Natural killer cell treated with Interleukin-12 subunit alpha and Interleukin-12 subunit beta and Interleukin-15 and Interleukin-18, amount 100 ng/mL, for 72 hours (primary cell): ENCODE results near the gene SOX21. TPM values are rescaled to one million over a fixed set of nuclear protein-coding genes. Genes with fewer than 3 reads are reported as not detected.

Source experiments
- ATAC-seq, 2 donors: fragments of 150-1000 bp; cut with Tn5 transposase in 1 of 2; sonication (Bioruptor Pico), chemical (Tn5 transposase) in 1 of 2; 2 replicates each; pipeline ENCODE4 v1.10.0; 2021
- DNase-seq: peaks from one replicate; pipeline ENCODE4 v3.0.0; 2022; ENCODE audit warnings: low spot score
- H3K27ac Mint-ChIP-seq, 2 donors: 1 replicate in 1 of 2; 2 replicates in 1 of 2; pipeline ENCODE4 v1.8.0; 2022; ENCODE audit warnings: mixed read lengths in 2 of 2, mild to moderate bottlenecking in 1 of 2, moderate library complexity in 1 of 2
- H3K27me3 Mint-ChIP-seq, 2 donors: 1 replicate in 1 of 2; 2 replicates in 1 of 2; pipeline ENCODE4 v1.8.0; 2022; ENCODE audit warnings: mixed read lengths in 2 of 2
- H3K36me3 Mint-ChIP-seq: one replicate; pipeline ENCODE4 v1.8.0; 2022; ENCODE audit warnings: mixed read lengths
- H3K4me1 Mint-ChIP-seq, 2 donors: 1 replicate in 1 of 2; 2 replicates in 1 of 2; pipeline ENCODE4 v1.8.0; 2022; ENCODE audit warnings: low read depth in 2 of 2, mixed read lengths in 2 of 2, mild to moderate bottlenecking in 1 of 2
- H3K4me3 Mint-ChIP-seq: one replicate; pipeline ENCODE4 v1.8.0; 2022; ENCODE audit warnings: mixed read lengths
- H3K9me3 Mint-ChIP-seq: 2 replicates; pipeline ENCODE4 v1.8.0; 2022; ENCODE audit warnings: mixed read lengths
- total RNA-seq, 2 donors: library from RNA; stranded (reverse); gene quantifications; one replicate each; pipeline ENCODE4 v1.2.3, GENCODE V29; 2022

Gene SOX21
- total RNA-seq, 2 donors from 2014 or later: not detected

DNA sequence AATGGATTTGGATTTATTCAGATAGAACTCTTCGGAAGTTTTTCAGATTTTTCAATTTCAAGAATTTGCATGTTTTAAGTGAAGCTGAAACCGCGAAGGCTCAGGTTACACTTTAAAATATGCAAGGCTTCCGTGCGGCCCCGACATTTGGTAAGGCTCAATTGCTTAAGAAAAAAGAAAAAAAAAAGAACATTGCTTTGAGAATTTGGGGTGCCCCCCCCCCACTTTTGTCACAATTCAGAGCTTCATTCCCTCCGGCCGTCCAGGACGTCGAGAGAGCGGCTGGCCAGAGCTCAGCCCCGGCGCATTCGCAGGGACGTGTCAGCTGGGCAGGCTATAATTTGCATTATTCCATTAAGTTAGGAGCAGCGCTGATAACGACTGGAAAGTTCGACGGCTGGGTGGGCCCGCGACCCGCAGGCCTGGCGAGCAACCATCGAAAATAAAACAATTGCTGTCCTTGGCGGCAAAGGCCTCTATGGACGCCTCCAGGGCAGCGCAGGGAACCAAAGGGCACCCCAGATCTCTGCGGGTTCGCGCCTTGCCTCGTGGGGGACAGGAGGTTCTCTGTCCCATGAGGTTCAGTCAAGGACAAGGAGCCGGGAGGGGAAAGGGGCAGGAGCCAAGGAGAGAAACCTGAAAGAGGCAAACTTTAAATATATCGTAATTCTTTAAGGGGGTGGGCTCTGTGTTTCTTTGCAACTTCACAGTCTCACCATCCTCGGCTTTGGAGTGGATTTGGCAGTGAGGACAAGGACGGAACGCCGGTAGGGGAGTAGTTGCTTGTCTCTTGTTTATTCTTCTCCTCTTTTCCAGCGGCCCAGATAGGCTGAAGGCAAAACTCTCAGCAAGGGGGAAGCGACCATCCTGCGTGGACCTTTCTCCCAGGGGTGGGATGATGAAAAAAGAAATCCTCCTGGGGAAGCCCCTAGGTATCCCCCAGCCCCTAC, 7.0 kb downstream of the SOX21 start:
- peaks cover 73 to 78% of the 10 kb centered on the region in 2 donors for H3K27me3 Mint-ChIP-seq
- H3K36me3 Mint-ChIP-seq: peaks cover 16% of the 10 kb centered on the region
- H3K4me3 Mint-ChIP-seq: no peak overlapping the region
- no peaks in the 10 kb centered on the region for H3K9me3 Mint-ChIP-seq
- ATAC-seq (no peak), DNase-seq (no peak)
- H3K4me1 Mint-ChIP-seq: peaks cover 6 to 14% of the 10 kb centered on the region in 2 donors
- no peak overlapping the region for H3K27ac Mint-ChIP-seq

DNA sequence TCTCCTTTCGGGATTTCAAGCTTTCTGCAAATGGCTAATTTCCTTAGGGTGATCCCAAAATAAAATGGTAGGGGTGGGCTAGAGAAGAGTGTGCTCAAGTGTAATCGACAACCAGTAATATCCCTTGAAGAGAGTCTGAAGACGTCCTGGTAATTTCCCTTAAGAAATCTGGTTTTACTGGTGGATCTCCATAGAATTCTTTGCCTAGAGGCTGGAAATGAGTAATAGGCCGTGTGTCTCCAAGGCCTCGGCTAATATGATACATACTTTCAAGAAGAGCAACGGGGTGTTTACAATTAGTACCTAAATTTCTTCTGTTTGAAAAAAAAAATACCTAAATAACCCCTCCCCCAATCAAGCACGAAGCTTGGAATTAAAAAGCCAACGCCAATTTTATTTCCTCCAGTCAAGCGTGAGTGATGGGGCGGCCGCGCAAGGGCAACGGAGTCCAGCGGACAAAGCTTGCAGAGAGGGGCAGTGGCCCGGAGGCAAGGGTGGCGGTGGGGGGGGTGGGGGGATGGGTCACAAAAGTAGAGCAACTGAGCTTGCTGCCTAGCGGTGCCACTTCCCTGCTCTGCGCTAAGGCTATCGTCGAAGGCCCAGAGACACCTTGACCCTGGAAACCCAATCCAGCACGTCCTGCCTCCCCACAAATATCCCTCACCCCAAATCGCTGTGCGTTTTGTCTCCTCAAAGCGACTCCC, 7.8 kb downstream of the SOX21 start:
- Mint-ChIP-seq H3K4me3 (no peak overlapping the region), H3K36me3 (peaks cover 16% of the 10 kb centered on the region), H3K4me1 (peaks cover 6 to 13% of the 10 kb centered on the region in 2 donors), H3K9me3 (peaks cover 4% of the 10 kb centered on the region), H3K27ac (no peak overlapping the region), H3K27me3 (peaks cover 78 to 81% of the 10 kb centered on the region in 2 donors)
- ATAC-seq: no peak
- no peak for DNase-seq

DNA sequence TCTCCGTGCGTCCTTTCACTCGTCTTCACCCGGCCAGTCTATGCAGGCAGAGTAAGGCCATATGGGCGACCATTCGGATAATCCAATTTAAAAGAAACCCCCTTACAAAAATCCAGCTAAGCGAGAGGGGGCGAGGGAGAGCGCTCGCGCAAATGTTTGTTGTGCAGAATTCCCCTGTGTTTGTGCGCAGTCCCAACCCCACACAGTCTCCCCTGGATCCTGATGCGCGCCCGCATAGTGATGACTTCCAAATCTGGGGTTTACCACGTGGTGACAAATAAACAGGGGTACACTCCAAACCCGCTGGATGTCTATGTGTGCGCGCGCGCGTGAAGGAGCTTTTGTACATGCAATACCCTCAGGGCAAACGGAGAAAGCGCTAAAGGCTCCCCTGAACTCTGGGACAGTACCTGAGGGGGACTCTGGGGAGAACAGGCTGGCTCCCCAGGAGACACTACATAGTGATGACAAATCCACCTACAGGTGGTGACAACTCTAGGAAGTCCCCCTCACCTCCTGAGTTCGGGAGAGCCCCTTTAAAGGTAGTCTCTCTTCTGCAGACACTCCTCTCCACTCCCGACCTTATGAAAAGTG, 8.5 kb downstream of the SOX21 start:
- Mint-ChIP-seq H3K27ac (no peak overlapping the region), H3K4me1 (peaks cover 6 to 13% of the 10 kb centered on the region in 2 donors), H3K36me3 (peaks cover 12% of the 10 kb centered on the region), H3K9me3 (peaks cover 4% of the 10 kb centered on the region), H3K27me3 (peaks cover 74 to 76% of the 10 kb centered on the region in 2 donors), H3K4me3 (no peak overlapping the region)
- ATAC-seq (no peak), DNase-seq (no peak)

DNA sequence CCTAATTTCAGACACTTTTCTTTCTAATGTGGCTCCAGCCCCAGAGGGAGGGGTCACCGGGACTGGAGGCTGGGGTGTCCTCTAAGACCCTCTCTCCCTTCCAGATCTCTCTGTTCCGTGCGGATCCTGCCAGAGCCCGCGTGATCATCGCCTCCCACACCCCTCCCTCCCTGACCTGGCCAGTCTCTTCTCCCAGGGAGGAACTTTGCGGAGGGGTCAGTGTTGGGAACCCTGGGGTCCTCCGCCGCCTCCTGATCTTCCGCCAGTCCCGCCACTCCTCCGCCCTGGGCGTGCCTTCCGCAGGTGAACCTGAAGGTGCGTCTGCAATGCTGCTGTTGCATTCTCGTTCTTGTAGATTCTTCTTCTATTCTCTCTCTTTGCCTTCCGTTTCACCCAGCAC, 9.1 kb downstream of the SOX21 start:
- ATAC-seq (no peak), DNase-seq (no peak)
- peaks cover 11% of the 10 kb centered on the region for H3K36me3 Mint-ChIP-seq
- H3K27me3 Mint-ChIP-seq: peaks cover 73 to 76% of the 10 kb centered on the region in 2 donors
- H3K4me3 Mint-ChIP-seq: no peak overlapping the region
- H3K27ac Mint-ChIP-seq: no peak overlapping the region
- H3K4me1 Mint-ChIP-seq: peaks cover 6 to 13% of the 10 kb centered on the region in 2 donors
- peaks cover 4% of the 10 kb centered on the region for H3K9me3 Mint-ChIP-seq

DNA sequence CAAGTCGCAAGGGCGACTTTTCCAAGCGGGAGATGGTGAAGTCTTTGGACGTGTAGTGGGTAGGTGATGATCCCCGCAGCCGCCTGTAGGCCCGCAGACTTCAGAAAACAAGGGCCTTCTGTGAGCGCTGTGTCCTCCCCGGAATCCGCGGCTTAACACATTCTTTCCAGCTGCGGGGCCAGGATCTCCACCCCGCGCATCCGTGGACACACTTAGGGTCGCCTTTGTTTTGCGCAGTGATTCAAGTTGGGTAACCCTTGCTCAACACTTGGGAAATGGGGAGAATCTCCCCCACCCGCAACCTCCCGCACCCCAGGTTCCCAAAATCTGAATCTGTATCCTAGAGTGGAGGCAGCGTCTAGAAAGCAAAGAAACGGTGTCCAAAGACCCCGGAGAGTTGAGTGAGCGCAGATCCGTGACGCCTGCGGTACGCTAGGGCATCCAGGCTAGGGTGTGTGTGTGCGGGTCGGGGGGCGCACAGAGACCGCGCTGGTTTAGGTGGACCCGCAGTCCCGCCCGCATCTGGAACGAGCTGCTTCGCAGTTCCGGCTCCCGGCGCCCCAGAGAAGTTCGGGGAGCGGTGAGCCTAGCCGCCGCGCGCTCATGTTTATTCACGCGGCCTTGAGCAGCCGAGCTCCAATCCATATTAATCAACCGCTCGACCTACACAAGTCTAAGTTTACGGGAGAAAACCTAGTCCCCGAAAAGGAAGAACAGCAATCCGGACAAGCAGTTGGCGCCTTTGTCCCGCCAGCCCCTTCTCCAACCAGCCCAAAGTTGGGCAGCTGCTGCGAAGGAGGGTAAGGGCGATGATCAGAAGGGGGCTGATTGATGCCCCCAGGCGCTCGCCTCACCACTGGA, 9.9 kb downstream of the SOX21 start:
- H3K36me3 Mint-ChIP-seq: peaks cover 5% of the 10 kb centered on the region
- no peak overlapping the region for H3K27ac Mint-ChIP-seq

DNA sequence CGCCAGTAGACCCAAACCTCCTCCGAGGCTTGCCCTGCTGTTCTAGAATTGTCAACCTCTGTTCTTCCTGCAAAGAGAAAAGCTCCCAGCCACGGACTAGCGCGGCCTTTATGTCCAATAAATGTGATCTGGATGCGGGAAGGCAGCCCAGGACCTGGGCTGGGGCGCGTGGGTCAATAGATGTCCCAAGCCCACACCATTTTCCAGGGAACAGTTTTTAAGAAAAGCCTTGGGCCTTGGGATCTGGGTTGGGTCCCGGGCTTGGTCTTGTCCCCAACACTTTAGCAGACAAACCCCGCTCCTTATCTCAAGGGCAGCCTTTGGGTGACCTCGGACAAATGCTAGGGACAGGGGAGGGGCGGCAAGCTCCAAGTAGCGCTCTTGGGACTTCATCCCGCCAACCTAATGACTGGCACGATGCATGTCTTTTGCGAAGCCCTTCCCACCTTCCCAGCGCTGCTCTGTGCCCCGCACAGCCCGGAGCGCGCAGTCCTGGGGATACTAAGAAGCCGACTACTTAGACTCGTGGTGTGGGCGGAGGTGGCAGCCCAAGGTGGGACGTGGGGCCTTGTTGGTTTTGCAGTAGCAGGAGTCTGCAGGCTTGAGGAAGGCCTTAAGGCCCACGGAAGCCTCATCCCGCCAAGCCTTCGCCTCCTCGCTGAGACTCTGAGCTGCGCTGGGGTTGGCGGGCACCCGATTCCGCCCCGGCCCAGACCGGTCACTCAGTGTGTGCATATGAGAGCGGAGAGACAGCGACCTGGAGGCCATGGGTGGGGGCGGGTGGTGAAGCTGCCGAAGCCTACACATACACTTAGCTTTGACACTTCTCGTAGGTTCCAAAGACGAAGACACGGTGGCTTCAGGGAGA, 10.8 kb downstream of the SOX21 start:
- ATAC-seq (peak in 1 of 2 donors; percentile 8), DNase-seq (no peak)
- H3K9me3 Mint-ChIP-seq: peaks cover 4% of the 10 kb centered on the region
- H3K27ac Mint-ChIP-seq: no peak overlapping the region
- H3K36me3 Mint-ChIP-seq: peaks cover 5% of the 10 kb centered on the region
- H3K27me3 Mint-ChIP-seq: peaks cover 67 to 73% of the 10 kb centered on the region in 2 donors
- peaks cover 0 to 5% of the 10 kb centered on the region in 2 donors for H3K4me1 Mint-ChIP-seq
- no peak overlapping the region for H3K4me3 Mint-ChIP-seq

More for the DNA sequence above, 9.9 kb downstream of the SOX21 start:
- no peak for ATAC-seq
- H3K9me3 Mint-ChIP-seq: peaks cover 4% of the 10 kb centered on the region
- DNase-seq: no peak
- H3K4me1 Mint-ChIP-seq: peaks cover under 1 to 6% of the 10 kb centered on the region in 2 donors
- H3K27me3 Mint-ChIP-seq: peaks cover 70 to 73% of the 10 kb centered on the region in 2 donors
- H3K4me3 Mint-ChIP-seq: no peak overlapping the region

DNA sequence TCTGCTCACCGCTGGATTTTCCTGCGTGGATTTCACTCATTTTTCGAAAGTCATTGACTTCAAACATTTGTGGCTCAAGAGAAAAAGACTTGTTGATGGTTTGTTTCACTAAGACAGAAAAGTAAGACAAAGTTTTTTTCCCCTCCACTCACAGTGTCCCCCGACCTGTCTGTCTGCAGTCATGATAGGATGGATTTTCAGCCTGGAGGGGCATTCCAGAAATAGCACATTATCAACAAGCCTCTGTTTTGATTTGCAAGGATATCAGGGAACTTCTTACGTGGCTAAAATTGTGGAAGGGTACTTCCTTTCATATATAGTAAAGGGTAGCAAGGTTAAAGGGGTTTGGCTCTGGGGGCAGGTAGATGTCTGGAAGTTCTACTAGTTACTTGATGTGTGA, 11.8 kb downstream of the SOX21 start:
- no peak overlapping the region for H3K4me3 Mint-ChIP-seq
- H3K27ac Mint-ChIP-seq: no peak overlapping the region
- peaks cover 4% of the 10 kb centered on the region for H3K9me3 Mint-ChIP-seq
- H3K27me3 Mint-ChIP-seq: peaks cover 59 to 68% of the 10 kb centered on the region in 2 donors
- no peak for ATAC-seq
- H3K4me1 Mint-ChIP-seq: peaks cover 0 to 3% of the 10 kb centered on the region in 2 donors
- H3K36me3 Mint-ChIP-seq: peaks cover 5% of the 10 kb centered on the region
- DNase-seq: no peak

DNA sequence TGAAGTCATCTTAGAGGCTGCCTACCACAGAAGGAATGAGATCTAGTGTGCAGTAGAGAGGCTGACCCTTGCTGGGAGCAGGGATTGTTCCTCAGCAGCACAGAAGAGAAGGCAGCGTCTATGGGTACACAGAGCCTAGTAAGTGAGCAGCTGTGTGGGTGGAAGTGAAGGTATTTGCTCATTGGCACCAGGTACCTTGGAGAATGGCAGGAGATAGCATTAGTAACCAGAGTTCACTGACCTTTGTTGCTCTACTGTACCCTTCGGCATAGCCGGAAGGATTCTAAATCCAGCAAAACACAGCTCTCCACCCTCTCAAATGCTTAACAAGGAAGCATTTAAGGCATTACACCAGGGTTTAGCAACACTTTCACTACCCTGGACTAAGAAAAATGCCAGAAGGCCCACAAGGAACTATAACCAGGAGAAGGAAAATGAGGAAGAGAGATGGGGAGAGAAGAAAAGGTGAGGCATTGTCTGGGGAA, 12.3 kb downstream of the SOX21 start:
- no peak for ATAC-seq
- H3K9me3 Mint-ChIP-seq: peaks cover 4% of the 10 kb centered on the region

DNA sequence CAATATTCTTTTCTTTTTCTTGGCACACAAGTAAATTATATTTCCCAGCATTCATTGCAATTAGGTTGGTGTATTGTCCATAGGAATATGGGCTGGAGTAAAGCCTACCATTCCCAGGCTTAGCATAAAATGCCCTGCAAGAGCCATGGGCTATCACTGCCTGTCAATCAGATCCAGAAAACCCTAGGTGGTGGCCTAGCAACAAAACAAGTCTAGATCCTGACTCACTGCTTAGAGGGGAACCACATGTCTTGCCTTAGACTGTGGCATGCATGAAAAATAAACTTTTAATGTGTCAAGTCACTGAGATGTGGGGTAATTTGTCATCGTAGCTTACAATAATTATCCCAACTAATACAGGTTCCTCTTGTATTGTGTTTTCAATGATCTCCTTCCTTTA, 16.2 kb downstream of the SOX21 start:
- Mint-ChIP-seq H3K9me3 (peaks cover 4% of the 10 kb centered on the region), H3K27me3 (peaks cover 46 to 52% of the 10 kb centered on the region in 2 donors), H3K4me3 (no peak overlapping the region), H3K36me3 (no peaks in the 10 kb centered on the region), H3K4me1 (no peaks in the 10 kb centered on the region), H3K27ac (no peak overlapping the region)
- ATAC-seq (no peak), DNase-seq (no peak)

More for the DNA sequence above, 12.3 kb downstream of the SOX21 start:
- no peak overlapping the region for H3K4me3 Mint-ChIP-seq
- H3K36me3 Mint-ChIP-seq: peaks cover 5% of the 10 kb centered on the region
- H3K4me1 Mint-ChIP-seq: peaks cover 0 to 3% of the 10 kb centered on the region in 2 donors
- H3K27ac Mint-ChIP-seq: no peak overlapping the region
- no peak for DNase-seq
- H3K27me3 Mint-ChIP-seq: peaks cover 55 to 66% of the 10 kb centered on the region in 2 donors

DNA sequence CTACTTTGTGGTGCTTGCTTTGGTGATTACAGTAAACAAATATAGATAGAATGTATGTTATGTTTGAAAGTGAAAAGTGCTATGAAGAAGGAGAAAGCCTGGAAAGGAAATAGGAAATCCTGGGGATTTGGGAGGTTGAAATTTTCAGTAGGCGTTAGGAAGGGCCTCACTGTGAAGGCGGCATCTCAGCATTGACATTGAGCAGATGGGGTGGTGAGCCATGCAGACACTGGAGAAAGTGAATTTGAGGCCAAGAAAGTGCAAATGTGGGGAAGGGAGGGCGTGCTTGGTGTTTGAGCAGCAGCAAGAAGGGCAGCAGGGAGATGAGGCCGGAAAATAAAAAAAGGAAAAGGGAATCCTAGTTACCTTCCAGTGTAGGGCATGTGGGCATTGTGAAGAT, 20.3 kb downstream of the SOX21 start:
- no peak overlapping the region for H3K27ac Mint-ChIP-seq
- ATAC-seq (no peak), DNase-seq (no peak)
- H3K4me3 Mint-ChIP-seq: no peak overlapping the region
- H3K36me3 Mint-ChIP-seq: no peaks in the 10 kb centered on the region
- H3K9me3 Mint-ChIP-seq: no peaks in the 10 kb centered on the region
- peaks cover 19 to 39% of the 10 kb centered on the region in 2 donors for H3K27me3 Mint-ChIP-seq
- H3K4me1 Mint-ChIP-seq: no peaks in the 10 kb centered on the region

DNA sequence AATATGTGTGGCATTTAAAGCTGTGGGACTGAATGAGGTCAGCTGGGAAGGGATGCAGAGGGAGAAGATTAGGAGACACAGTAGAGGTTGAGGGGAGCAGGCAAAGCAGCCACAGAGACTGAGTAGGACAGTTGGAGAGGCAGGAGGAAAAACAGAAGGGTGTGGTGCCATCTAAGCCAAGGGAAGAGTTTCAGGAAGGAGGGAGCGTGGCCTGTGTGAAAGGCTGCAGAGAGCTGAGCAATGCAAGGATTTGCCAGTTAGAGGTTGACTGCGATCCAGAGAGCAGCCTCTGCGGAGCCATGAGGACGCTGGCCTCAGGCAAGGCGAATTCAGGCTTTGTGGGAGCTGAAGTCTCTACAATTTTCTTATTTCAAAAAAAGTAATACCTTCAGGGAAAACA, 28.9 kb downstream of the SOX21 start:
- ATAC-seq: no peak
- no peaks in the 10 kb centered on the region for H3K9me3 Mint-ChIP-seq
- no peaks in the 10 kb centered on the region for H3K4me1 Mint-ChIP-seq
- H3K4me3 Mint-ChIP-seq: no peak overlapping the region
- no peak for DNase-seq
- H3K36me3 Mint-ChIP-seq: no peaks in the 10 kb centered on the region
- H3K27me3 Mint-ChIP-seq: peaks cover 22 to 32% of the 10 kb centered on the region in 2 donors
- no peak overlapping the region for H3K27ac Mint-ChIP-seq

DNA sequence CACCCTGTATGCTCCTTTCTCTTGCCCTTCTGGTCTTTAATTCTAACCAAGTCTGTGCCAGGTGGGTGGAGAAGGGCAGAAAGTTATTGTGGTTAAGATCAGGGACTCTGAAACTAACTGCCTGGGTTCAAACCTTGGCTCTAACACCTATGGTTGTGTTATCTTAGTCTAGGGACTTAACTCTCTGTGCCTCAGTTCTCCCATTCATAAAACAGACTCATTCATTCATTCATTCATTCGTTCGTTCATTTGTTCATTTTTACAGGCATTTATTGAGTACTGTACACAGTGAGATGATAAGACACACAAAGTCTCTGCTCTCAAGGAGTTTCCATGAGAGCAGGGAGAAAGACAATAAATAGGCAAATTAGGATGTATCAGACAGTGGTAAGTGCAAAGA, 30.1 kb downstream of the SOX21 start:
- ATAC-seq (no peak), DNase-seq (no peak)
- H3K4me3 Mint-ChIP-seq: no peak overlapping the region
- H3K9me3 Mint-ChIP-seq: no peaks in the 10 kb centered on the region
- no peak overlapping the region for H3K27ac Mint-ChIP-seq
- H3K36me3 Mint-ChIP-seq: no peaks in the 10 kb centered on the region
- H3K4me1 Mint-ChIP-seq: no peaks in the 10 kb centered on the region
- peaks cover 27 to 34% of the 10 kb centered on the region in 2 donors for H3K27me3 Mint-ChIP-seq
